Rectal smooth muscle tissue (tissue), 1 donor: Measurements from ENCODE around the gene CFAP53.
"Not testable (repeated sequence)": the region's sequence is repeated elsewhere in the genome, so short reads cannot be mapped to it uniquely, and the experiment has no call there.

Source experiments
- H3K27ac ChIP-seq: one replicate; pipeline ENCODE4 v1.7.0; 2013; ENCODE audit warnings: low read depth, low read length, inconsistent platforms
- H3K27me3 ChIP-seq: one replicate; pipeline ENCODE4 v1.7.0; 2013; ENCODE audit warnings: low read length; ENCODE audit not compliant: control insufficient read depth, insufficient read depth
- H3K36me3 ChIP-seq: one replicate; pipeline ENCODE4 v1.7.0; 2013; ENCODE audit warnings: low read length; ENCODE audit not compliant: control insufficient read depth, insufficient read depth
- H3K4me1 ChIP-seq: one replicate; pipeline ENCODE4 v1.7.0; 2013; ENCODE audit warnings: low read length; ENCODE audit not compliant: control insufficient read depth, insufficient read depth
- H3K4me3 ChIP-seq: one replicate; pipeline ENCODE4 v1.7.0; 2013; ENCODE audit warnings: low read length
- H3K9ac ChIP-seq: one replicate; pipeline ENCODE4 v1.7.0; 2013; ENCODE audit warnings: low read length

Gene CFAP53

GRCh38 chr18:50274941-50275340, 8.6 kb upstream of the CFAP53 start:
- no peak overlapping the region for H3K9ac ChIP-seq
- H3K4me3 ChIP-seq: no peak overlapping the region
- no peaks in the 10 kb centered on the region for H3K27me3 ChIP-seq
- H3K27ac ChIP-seq: no peak overlapping the region
- peaks cover 1% of the 10 kb centered on the region for H3K4me1 ChIP-seq
- peaks cover 59% of the 10 kb centered on the region for H3K36me3 ChIP-seq

- no peaks in the 10 kb centered on the region for H3K27me3 ChIP-seq
- peaks cover 61% of the 10 kb centered on the region for H3K36me3 ChIP-seq
- no peaks in the 10 kb centered on the region for H3K4me1 ChIP-seq
- no peak overlapping the region for H3K4me3 ChIP-seq
- H3K27ac ChIP-seq: no peak overlapping the region
- no peak overlapping the region for H3K9ac ChIP-seq
Measured at GRCh38 chr18:50274044-50274442, 7.7 kb upstream of the CFAP53 start.

GRCh38 chr18:50273203-50274043, 7.1 kb upstream of the CFAP53 start:
- H3K27ac ChIP-seq: no peak overlapping the region
- peaks cover 58% of the 10 kb centered on the region for H3K36me3 ChIP-seq
- H3K27me3 ChIP-seq: no peaks in the 10 kb centered on the region
- H3K4me3 ChIP-seq: no peak overlapping the region
- no peaks in the 10 kb centered on the region for H3K4me1 ChIP-seq
- H3K9ac ChIP-seq: no peak overlapping the region

GRCh38 chr18:50272568-50272967, 6.3 kb upstream of the CFAP53 start:
- Histone ChIP-seq H3K9ac (no peak overlapping the region), H3K27me3 (no peaks in the 10 kb centered on the region), H3K36me3 (peaks cover 58% of the 10 kb centered on the region), H3K4me3 (no peak overlapping the region), H3K27ac (no peak overlapping the region), H3K4me1 (no peaks in the 10 kb centered on the region)

- Histone ChIP-seq H3K27me3 (no peaks in the 10 kb centered on the region), H3K27ac (peak overlapping the region; percentile 49), H3K36me3 (peaks cover 21% of the 10 kb centered on the region), H3K9ac (no peak overlapping the region), H3K4me3 (peak overlapping the region; percentile 64), H3K4me1 (no peaks in the 10 kb centered on the region)
Measured at GRCh38 chr18:50268022-50268747, 1.9 kb upstream of the CFAP53 start.

GRCh38 chr18:50262977-50263376, 3.3 kb downstream of the CFAP53 start:
- Histone ChIP-seq H3K27ac (no peak overlapping the region), H3K4me3 (no peak overlapping the region), H3K36me3 (no peaks in the 10 kb centered on the region), H3K4me1 (no peaks in the 10 kb centered on the region), H3K27me3 (no peaks in the 10 kb centered on the region), H3K9ac (no peak overlapping the region)

- H3K9ac ChIP-seq: no peak overlapping the region
- H3K27me3 ChIP-seq: no peaks in the 10 kb centered on the region
- no peak overlapping the region for H3K27ac ChIP-seq
- H3K4me3 ChIP-seq: no peak overlapping the region
- H3K4me1 ChIP-seq: no peaks in the 10 kb centered on the region
- H3K36me3 ChIP-seq: no peaks in the 10 kb centered on the region
Measured at GRCh38 chr18:50250935-50251334, 15.4 kb downstream of the CFAP53 start.

GRCh38 chr18:50249576-50249975, 16.7 kb downstream of the CFAP53 start:
- H3K27me3 ChIP-seq: no peaks in the 10 kb centered on the region
- no peak overlapping the region for H3K9ac ChIP-seq

GRCh38 chr18:50247561-50247960, 18.7 kb downstream of the CFAP53 start:
- no peak overlapping the region for H3K9ac ChIP-seq
- no peaks in the 10 kb centered on the region for H3K4me1 ChIP-seq
- H3K4me3 ChIP-seq: no peak overlapping the region
- H3K36me3 ChIP-seq: no peaks in the 10 kb centered on the region
- no peak overlapping the region for H3K27ac ChIP-seq
- H3K27me3 ChIP-seq: no peaks in the 10 kb centered on the region

More at GRCh38 chr18:50249576-50249975, 16.7 kb downstream of the CFAP53 start:
- Histone ChIP-seq H3K27ac (no peak overlapping the region), H3K4me3 (no peak overlapping the region), H3K36me3 (no peaks in the 10 kb centered on the region), H3K4me1 (no peaks in the 10 kb centered on the region)

GRCh38 chr18:50241768-50242167, 24.5 kb downstream of the CFAP53 start:
- H3K27ac ChIP-seq, H3K4me3 ChIP-seq, H3K27me3 ChIP-seq, H3K4me1 ChIP-seq, H3K9ac ChIP-seq, H3K36me3 ChIP-seq: not testable (repeated sequence)

GRCh38 chr18:50240080-50240563, 26.2 kb downstream of the CFAP53 start:
- no peak overlapping the region for H3K27ac ChIP-seq
- no peak overlapping the region for H3K4me3 ChIP-seq
- no peaks in the 10 kb centered on the region for H3K27me3 ChIP-seq
- no peak overlapping the region for H3K9ac ChIP-seq
- H3K36me3 ChIP-seq: no peaks in the 10 kb centered on the region
- no peaks in the 10 kb centered on the region for H3K4me1 ChIP-seq

- H3K4me3 ChIP-seq: no peak overlapping the region
- H3K36me3 ChIP-seq: no peaks in the 10 kb centered on the region
- no peaks in the 10 kb centered on the region for H3K4me1 ChIP-seq
- H3K27ac ChIP-seq: no peak overlapping the region
- H3K9ac ChIP-seq: no peak overlapping the region
- no peaks in the 10 kb centered on the region for H3K27me3 ChIP-seq
Measured at GRCh38 chr18:50232419-50232818, 33.9 kb downstream of the CFAP53 start.
